CD4-positive, alpha-beta T cell (primary cell): ENCODE results near the gene LLPH. TPM values are rescaled to one million over a fixed set of nuclear protein-coding genes. Genes with fewer than 3 reads are reported as not detected.

ENCODE experiments used
- ATAC-seq: fragments of 200-7000 bp; cut with Tn5 transposase; one replicate; pipeline ENCODE4 v1.10.0; 2022; ENCODE audit warnings: mild to moderate bottlenecking; ENCODE audit not compliant: poor library complexity
- CTCF ChIA-PET: fragments of 350-600 bp; sonication (Branson Sonifier 250); formaldehyde crosslinking; loops from one replicate; lab custom pipeline; 2021; ENCODE audit warnings: antibody characterized with exemption, inconsistent platforms; lab: Charles Lee
- POLR2A ChIA-PET: fragments of 350-600 bp; sonication (Branson Sonifier 250); formaldehyde crosslinking; loops from one replicate; lab custom pipeline; 2021; ENCODE audit warnings: antibody characterized with exemption, inconsistent platforms; lab: Charles Lee
- DNase-seq, 14 experiments: peaks; one replicate each; pipeline ENCODE4 v3.0.0-alpha.2; 2013 to 2020; ENCODE audit warnings: mixed read lengths in 2 of 14
- H3K27ac ChIP-seq, 2 donors: one replicate each; pipeline versions ENCODE4 v1.5.1 to v1.7.0; 2013; ENCODE audit warnings: low read length in 2 of 2, low read depth in 1 of 2, mild to moderate bottlenecking in 1 of 2
- H3K27me3 ChIP-seq, 2 experiments: 1 replicate in 1 of 2; 2 replicates in 1 of 2; pipeline versions ENCODE4 v1.6.1 to v1.7.0; 2013; ENCODE audit warnings: low read length in 2 of 2, control low read depth in 1 of 2, mild to moderate bottlenecking in 1 of 2, moderate library complexity in 1 of 2; ENCODE audit not compliant: insufficient read depth in 2 of 2, control insufficient read depth in 1 of 2
- H3K36me3 ChIP-seq: one replicate; pipeline ENCODE4 v1.6.1; 2013; ENCODE audit warnings: low read length, control low read depth; ENCODE audit not compliant: insufficient read depth
- H3K4me1 ChIP-seq: one replicate; pipeline ENCODE4 v1.6.1; 2013; ENCODE audit warnings: low read length, control low read depth; ENCODE audit not compliant: insufficient read depth
- H3K4me3 ChIP-seq: one replicate; pipeline ENCODE4 v1.5.1; 2013; ENCODE audit warnings: mild to moderate bottlenecking, low read length, moderate library complexity
- H3K9me3 ChIP-seq, 2 experiments: 1 replicate in 1 of 2; 2 replicates in 1 of 2; pipeline versions ENCODE4 v1.6.1 to v1.7.0; 2013; ENCODE audit warnings: low read length in 2 of 2, mild to moderate bottlenecking in 2 of 2, control low read depth in 1 of 2, moderate library complexity in 1 of 2; ENCODE audit not compliant: control insufficient read depth in 1 of 2, insufficient read depth in 1 of 2
- H3K27ac Mint-ChIP-seq: one replicate; pipeline ENCODE4 v1.8.0; 2020; ENCODE audit warnings: mixed read lengths
- H3K27me3 Mint-ChIP-seq: one replicate; pipeline ENCODE4 v1.8.0; 2021; ENCODE audit warnings: mixed read lengths
- H3K36me3 Mint-ChIP-seq: one replicate; pipeline ENCODE4 v1.8.0; 2021; ENCODE audit warnings: low read depth, mixed read lengths
- H3K4me1 Mint-ChIP-seq: one replicate; pipeline ENCODE4 v1.8.0; 2021; ENCODE audit warnings: low read depth, mixed read lengths
- H3K4me3 Mint-ChIP-seq: one replicate; pipeline ENCODE4 v1.8.0; 2020; ENCODE audit warnings: mild to moderate bottlenecking, mixed read lengths
- H3K9me3 Mint-ChIP-seq: one replicate; pipeline ENCODE4 v1.8.0; 2020; ENCODE audit warnings: mixed read lengths
- intact Hi-C, 2 experiments: fragments of 100-400 bp; cut with DNase I in 1 of 2; cut with micrococcal nuclease in 1 of 2; formaldehyde crosslinking; loops; one replicate each; pipeline versions ENCODE4 v1.15.1 to v1.9.0; 2023 to 2025; cut with DNase I, micrococcal nuclease
- total RNA-seq, 174 experiments: library from RNA in 2 of 174; stranded (reverse) in 2 of 174; gene quantifications; one replicate each; pipeline ENCODE4 v1.2.3 and lab custom pipeline; 2021 to 2026
- TF ChIP-seq, protein P1 (sequence below): fragments of 200-600 bp; IDR thresholded peaks from one replicate; pipeline ENCODE4 v1.8.0; 2022; ENCODE audit warnings: antibody characterized with exemption, mild to moderate bottlenecking

LLPH gene
- total RNA-seq, 2 experiments from 2014 or later: 27.3 to 31.0 TPM

DNA sequence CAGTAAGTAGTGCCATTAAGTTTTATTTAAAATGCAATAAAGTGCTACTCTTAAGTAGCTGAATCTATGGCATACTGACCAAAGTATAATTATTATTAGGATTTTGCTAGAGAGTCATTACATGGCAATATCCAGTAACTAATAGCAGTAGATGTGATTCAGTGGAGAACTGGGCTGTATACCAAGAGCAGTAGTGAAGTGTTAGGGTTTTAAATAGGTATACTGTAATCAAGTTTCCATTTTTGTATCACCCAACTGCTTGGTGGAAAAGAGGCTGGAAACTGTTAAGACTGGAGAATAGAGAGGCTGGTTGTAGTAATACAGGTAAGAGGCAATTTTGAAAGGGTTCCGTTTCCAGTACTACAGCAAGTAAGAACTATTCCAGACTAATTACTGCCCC lies 13.3 kb upstream of the LLPH start:
- Mint-ChIP-seq H3K4me3 (no peak overlapping the region), H3K27ac (peak overlapping the region; percentile 42), H3K4me1 (peaks cover 34% of the 10 kb centered on the region), H3K27me3 (no peaks in the 10 kb centered on the region), H3K9me3 (peaks cover 5% of the 10 kb centered on the region), H3K36me3 (peaks cover 91% of the 10 kb centered on the region)
- intact Hi-C loops: loop anchor here (2.0 to 10.0 kb wide), 2 partner anchors 551 to 717 kb away; no protein-coding TSS in a partner anchor
- ATAC-seq (no peak), DNase-seq (no peak)
- CTCF ChIA-PET: interaction anchor here (2.7 kb wide), 1 partner anchor 13 kb away, joined by 8 read pairs; the partner anchor contains the start of gene LLPH
- TF ChIP-seq, protein P1, sequence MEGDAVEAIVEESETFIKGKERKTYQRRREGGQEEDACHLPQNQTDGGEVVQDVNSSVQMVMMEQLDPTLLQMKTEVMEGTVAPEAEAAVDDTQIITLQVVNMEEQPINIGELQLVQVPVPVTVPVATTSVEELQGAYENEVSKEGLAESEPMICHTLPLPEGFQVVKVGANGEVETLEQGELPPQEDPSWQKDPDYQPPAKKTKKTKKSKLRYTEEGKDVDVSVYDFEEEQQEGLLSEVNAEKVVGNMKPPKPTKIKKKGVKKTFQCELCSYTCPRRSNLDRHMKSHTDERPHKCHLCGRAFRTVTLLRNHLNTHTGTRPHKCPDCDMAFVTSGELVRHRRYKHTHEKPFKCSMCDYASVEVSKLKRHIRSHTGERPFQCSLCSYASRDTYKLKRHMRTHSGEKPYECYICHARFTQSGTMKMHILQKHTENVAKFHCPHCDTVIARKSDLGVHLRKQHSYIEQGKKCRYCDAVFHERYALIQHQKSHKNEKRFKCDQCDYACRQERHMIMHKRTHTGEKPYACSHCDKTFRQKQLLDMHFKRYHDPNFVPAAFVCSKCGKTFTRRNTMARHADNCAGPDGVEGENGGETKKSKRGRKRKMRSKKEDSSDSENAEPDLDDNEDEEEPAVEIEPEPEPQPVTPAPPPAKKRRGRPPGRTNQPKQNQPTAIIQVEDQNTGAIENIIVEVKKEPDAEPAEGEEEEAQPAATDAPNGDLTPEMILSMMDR: no peak
- peaks cover 0 to 23% of the 10 kb centered on the region in 2 experiments for H3K9me3 ChIP-seq
- peaks cover 82% of the 10 kb centered on the region for H3K36me3 ChIP-seq
- no peak overlapping the region for H3K27ac ChIP-seq
- POLR2A ChIA-PET: interaction anchor here (1.3 kb wide), 1 partner anchor 13 kb away, joined by 6 read pairs; no protein-coding TSS in a partner anchor
- no peaks in the 10 kb centered on the region for H3K27me3 ChIP-seq
- H3K4me1 ChIP-seq: no peaks in the 10 kb centered on the region
- H3K4me3 ChIP-seq: no peak overlapping the region

DNA sequence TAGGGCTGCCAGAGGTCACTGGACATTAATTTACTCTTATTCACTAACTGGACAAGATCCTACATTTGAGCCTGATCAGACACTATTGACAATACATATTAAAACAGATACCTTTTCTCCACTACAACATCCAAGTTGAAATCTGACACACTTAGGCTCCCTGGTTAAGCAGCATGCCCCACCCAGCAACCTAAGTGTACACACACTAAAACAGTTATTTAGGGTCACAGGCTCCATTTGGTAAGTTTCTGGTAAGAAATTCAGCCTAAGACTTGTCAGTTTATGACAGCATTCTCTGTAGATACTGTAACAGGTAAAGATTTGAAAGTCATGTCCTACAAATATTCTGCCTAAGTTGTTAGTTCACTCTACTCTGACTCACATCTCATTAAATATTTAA lies 12.3 kb upstream of the LLPH start:
- H3K9me3 Mint-ChIP-seq: peaks cover 5% of the 10 kb centered on the region
- Histone ChIP-seq H3K27me3 (no peaks in the 10 kb centered on the region), H3K27ac (no peak overlapping the region), H3K4me3 (no peak overlapping the region), H3K36me3 (peaks cover 82% of the 10 kb centered on the region), H3K9me3 (peaks cover 0 to 23% of the 10 kb centered on the region in 2 experiments), H3K4me1 (no peaks in the 10 kb centered on the region)
- ChIA-PET CTCF (no interaction called here), POLR2A (interaction anchor here (1.3 kb wide), 1 partner anchor 12 kb away, joined by 6 read pairs; no protein-coding TSS in a partner anchor)
- H3K27ac Mint-ChIP-seq: peak overlapping the region; percentile 42
- TF ChIP-seq, protein P1: no peak
- no peak for DNase-seq
- peaks cover 84% of the 10 kb centered on the region for H3K36me3 Mint-ChIP-seq
- H3K4me1 Mint-ChIP-seq: peaks cover 27% of the 10 kb centered on the region
- ATAC-seq: no peak
- no peaks in the 10 kb centered on the region for H3K27me3 Mint-ChIP-seq
- intact Hi-C loops: loop anchor here in 1 of 2 experiments (10.0 kb wide), 1 partner anchor 552 kb away; no protein-coding TSS in a partner anchor
- no peak overlapping the region for H3K4me3 Mint-ChIP-seq

DNA sequence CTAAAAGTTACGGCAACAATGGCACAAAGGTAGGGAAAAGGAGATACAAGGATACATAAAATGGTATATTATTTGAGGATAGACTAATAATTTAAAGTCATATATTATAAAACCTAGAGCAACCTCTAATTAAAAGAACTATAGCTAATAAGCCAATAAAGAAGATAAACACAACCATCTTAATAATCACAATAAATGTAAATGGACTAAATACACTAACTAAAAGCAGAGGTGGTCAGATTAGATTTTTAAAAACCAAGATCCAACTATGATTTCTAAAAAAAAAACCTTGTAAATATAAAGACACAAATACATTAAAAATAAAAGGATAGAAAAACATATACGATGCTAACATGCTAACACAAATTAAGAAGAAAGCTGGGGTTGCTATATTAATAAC lies 10.7 kb upstream of the LLPH start:
- Histone ChIP-seq H3K27ac (no peak overlapping the region), H3K9me3 (peaks cover 0 to 23% of the 10 kb centered on the region in 2 experiments), H3K36me3 (peaks cover 86% of the 10 kb centered on the region), H3K4me1 (no peaks in the 10 kb centered on the region), H3K27me3 (no peaks in the 10 kb centered on the region), H3K4me3 (no peak overlapping the region)
- TF ChIP-seq, protein P1: no peak
- ChIA-PET POLR2A (interaction anchor here (3.1 to 3.5 kb wide), 2 partner anchors 11 to 28 kb away, joined by 16 to 17 read pairs; partner anchors contain the start of genes LLPH and TMBIM4), CTCF (no interaction called here)
- peaks cover 5% of the 10 kb centered on the region for H3K9me3 Mint-ChIP-seq
- ATAC-seq (no peak), DNase-seq (no peak)
- no peak overlapping the region for H3K27ac Mint-ChIP-seq
- intact Hi-C loops: loop anchor here in 1 of 2 experiments (10.0 kb wide), 1 partner anchor 554 kb away; no protein-coding TSS in a partner anchor
- H3K4me1 Mint-ChIP-seq: peaks cover 26% of the 10 kb centered on the region
- no peak overlapping the region for H3K4me3 Mint-ChIP-seq
- peaks cover 90% of the 10 kb centered on the region for H3K36me3 Mint-ChIP-seq
- no peaks in the 10 kb centered on the region for H3K27me3 Mint-ChIP-seq
